ENCODE measurements around the gene CFTR.
"Not testable (repeated sequence)": the region's sequence is repeated elsewhere in the genome, so short reads cannot be mapped to it uniquely, and the experiment has no call there.

Gene CFTR

GRCh38 chr7:117502331-117502730 lies 22.5 kb downstream of the CFTR start:
- DNase-seq (ENCODE audit: low read depth) = no peak

DNA sequence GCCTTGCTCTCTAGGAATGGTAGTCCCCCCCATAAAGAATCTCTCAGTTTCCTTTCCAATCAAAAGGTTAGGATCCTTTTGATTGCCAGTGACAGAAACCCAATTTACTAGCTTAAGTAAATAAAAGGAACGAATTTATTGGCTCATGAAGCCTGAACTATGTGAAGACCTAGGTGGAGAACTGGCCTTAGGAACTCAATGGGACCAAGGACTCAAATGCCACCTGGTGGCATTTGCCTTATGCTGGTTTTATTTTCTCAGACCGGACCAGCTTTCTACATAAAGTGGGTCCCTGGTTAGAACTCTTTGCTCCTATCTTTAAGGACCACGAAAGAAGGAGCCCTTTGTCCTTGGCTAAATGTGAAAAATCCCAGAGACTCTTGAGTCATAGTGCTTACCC lies 25.4 kb downstream of the CFTR start:
- no peak for DNase-seq (ENCODE audit: low read depth)

DNA sequence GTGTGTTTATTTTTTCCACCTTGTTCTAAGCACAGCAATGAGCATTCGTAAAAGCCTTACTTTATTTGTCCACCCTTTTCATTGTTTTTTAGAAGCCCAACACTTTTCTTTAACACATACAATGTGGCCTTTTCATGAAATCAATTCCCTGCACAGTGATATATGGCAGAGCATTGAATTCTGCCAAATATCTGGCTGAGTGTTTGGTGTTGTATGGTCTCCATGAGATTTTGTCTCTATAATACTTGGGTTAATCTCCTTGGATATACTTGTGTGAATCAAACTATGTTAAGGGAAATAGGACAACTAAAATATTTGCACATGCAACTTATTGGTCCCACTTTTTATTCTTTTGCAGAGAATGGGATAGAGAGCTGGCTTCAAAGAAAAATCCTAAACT lies 28.9 kb downstream of the CFTR start:
- DNase-seq (ENCODE audit: low read depth) = no peak

DNA sequence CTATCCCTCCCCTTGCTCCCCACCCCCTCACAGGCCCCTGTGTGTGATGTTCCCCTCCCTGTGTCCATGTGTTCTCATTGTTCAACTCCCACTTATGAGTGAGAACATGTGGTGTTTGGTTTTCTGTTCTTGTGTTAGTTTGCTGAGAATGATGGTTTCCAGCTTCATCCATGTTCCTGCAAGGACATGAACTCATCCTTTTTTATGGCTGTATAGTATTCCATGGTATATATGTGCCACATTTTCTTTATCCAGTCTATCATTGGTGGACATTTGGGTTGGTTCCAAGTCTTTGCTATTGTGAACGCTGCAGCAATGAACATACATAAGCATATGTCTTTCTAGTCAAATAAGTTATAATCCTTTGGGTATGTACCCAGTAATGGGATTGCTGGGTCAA lies 37.4 kb downstream of the CFTR start:
- DNase-seq (ENCODE audit: low read depth) = not testable (repeated sequence)

DNA sequence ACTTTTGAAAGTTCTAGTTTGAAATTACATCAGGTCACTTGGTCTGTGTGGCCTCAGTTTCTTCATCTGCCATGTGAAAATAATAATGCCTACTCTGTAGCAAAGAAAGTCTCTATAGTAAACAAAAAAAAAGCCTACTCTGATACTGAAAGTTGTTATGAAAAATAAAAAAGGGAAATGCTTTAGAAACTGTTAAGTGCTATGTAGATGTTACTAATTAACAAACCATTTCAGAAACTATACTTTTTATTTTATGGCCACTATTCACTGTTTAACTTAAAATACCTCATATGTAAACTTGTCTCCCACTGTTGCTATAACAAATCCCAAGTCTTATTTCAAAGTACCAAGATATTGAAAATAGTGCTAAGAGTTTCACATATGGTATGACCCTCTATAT lies 50.6 kb downstream of the CFTR start:
- no peak for DNase-seq (ENCODE audit: low read depth)

GRCh38 chr7:117531595-117532244 lies 51.9 kb downstream of the CFTR start:
- DNase-seq (ENCODE audit: low read depth) = no peak

DNA sequence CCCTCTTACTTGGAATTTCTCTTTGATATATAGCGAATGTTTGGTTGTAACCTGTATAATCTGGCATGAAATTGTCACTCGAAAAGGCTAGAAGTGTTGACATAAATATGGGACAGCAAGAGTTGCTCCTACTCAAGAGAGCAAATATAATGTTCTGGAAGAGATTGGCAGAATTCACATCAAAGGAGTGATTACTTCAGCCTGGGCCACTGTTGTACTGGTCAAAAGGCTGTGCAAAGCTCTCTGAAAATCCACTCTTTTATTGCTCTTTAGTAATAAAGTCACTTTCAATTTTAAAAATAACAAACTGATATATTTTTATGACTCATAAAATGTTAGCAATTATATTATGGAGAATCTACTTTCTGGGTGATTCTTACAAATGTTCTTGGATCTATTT lies 58.2 kb downstream of the CFTR start:
- no peak for DNase-seq (ENCODE audit: low read depth)

DNA sequence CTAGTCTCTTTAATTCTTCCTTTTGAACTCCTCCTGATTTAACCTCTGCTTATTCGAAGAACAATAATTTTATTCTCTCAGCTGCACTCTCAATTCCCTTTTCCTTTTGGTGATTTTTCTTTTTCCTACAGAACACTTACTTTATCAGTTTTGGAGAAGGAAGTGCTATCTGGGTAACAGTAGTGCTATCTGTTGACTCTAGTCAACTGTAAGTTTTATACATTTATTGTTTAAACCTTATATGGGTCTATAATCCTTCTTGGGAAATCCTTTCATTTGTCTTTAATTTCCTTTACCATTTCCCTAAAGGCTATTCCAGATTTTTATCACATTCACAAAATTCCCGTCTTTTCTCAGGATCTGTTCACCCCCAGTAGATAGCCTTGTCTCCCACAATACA lies 64.2 kb downstream of the CFTR start:
- no peak for DNase-seq (ENCODE audit: low read depth)

- no peak for DNase-seq (ENCODE audit: low read depth)
Observed at GRCh38 chr7:117548035-117548434, 68.2 kb downstream of the CFTR start.

GRCh38 chr7:117550625-117551024 lies 70.8 kb downstream of the CFTR start:
- no peak for DNase-seq (ENCODE audit: low read depth)

DNA sequence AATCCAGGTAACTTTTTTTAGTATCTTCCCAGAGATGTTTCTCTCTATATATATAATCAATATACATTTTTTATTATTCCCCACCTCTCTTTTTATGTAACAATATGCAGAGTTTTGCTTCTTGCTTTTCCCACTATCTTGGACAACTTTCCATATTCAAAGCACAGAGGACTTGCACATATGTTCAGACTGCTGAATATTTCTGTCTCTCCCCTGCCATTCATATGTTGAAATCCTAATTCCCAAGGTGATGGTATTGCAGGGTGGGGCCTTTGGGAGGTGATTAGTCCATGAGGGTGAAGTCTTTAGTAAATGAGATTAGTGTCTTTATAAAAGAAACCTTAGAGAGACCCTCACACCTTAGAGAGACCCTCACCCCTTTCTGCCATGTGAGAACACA lies 72.8 kb downstream of the CFTR start:
- no peak for DNase-seq (ENCODE audit: low read depth)

DNA sequence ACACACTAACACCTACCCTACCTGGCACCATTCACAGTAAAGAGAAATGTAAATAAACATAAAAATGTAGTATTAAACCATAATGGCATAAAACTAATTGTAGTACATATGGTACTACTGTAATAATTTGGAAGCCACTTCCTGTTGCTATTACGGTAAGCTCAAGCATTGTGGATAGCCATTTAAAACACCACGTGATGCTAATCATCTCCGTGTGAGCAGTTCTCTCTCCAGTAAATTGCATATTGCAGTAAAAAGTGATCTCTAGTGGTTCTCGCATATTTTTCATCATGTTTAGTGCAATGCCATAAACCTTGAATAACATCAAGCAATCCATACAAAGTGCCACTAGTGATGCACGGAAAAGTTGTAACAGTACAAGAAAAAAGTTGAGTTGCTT lies 75.4 kb downstream of the CFTR start:
- DNase-seq (ENCODE audit: low read depth) = no peak

GRCh38 chr7:117559391-117559790 lies 79.6 kb downstream of the CFTR start:
- DNase-seq (ENCODE audit: low read depth) = no peak

DNA sequence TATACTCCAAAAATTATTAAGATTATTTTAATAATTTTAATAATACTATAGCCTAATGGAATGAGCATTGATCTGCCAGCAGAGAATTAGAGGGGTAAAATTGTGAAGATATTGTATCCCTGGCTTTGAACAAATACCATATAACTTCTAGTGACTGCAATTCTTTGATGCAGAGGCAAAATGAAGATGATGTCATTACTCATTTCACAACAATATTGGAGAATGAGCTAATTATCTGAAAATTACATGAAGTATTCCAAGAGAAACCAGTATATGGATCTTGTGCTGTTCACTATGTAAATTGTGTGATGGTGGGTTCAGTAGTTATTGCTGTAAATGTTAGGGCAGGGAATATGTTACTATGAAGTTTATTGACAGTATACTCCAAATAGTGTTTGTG lies 80.2 kb downstream of the CFTR start:
- DNase-seq (ENCODE audit: low read depth) = no peak

DNA sequence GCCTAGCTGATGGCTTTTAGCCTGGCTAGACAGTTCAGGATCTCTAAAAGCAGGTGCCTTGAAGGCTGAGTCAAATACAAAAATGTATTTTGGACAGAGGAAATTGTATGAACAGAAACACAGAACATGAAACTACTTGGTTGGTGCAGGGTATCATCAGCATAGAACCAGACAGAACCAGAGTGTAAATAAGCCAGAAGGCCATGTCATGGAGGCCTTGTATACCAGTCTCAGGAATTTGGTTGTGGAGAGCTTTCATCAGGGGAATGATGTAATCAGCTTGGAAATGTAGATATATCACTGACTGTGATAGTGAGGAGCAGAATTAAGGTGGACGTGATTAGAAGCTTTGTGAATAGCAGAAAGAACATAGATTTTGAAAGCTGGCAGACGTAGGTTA lies 82.9 kb downstream of the CFTR start:
- no peak for DNase-seq (ENCODE audit: low read depth)

DNA sequence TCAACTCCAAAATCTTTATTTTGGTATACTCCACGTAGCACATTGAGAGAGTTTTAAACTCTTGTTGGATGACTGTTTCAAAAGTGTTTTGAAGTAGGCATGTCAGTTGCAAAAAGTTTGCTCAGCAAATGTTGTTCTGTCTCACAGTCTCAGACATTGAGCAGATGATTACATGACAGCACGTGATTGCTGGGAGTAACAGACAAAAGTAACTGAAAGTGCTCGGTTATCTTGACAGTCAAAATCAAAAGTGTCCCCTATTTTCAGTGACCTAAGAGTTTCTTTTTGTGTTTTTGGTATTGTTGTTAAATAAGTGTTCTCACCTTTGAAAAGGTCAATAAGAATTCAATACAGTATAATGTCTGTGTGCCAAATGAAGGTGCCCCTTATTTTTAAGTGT lies 84.3 kb downstream of the CFTR start:
- DNase-seq (ENCODE audit: low read depth) = no peak

GRCh38 chr7:117564627-117565026 lies 84.8 kb downstream of the CFTR start:
- DNase-seq (ENCODE audit: low read depth) = no peak

GRCh38 chr7:117565226-117565625 lies 85.4 kb downstream of the CFTR start:
- DNase-seq (ENCODE audit: low read depth) = no peak

DNA sequence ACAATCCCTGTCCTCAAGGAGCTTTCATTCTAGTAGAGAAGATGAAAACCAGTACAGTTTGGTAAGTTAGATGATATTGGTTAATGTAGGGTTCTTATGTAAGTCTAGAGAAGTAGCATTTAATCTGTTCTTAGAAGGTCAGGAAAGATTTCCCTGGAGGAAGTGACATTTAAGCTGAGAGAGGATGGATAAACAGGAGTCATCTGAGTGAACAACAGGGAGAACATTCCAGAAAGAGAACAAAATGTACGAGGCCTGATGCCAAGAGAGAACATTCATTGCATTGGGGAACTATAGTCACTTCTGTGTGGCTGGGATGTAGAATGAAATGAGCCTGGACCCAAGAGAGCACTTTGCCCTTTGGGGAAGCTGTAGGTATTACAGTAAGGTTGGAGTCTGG lies 88.0 kb downstream of the CFTR start:
- DNase-seq (ENCODE audit: low read depth) = no peak

DNA sequence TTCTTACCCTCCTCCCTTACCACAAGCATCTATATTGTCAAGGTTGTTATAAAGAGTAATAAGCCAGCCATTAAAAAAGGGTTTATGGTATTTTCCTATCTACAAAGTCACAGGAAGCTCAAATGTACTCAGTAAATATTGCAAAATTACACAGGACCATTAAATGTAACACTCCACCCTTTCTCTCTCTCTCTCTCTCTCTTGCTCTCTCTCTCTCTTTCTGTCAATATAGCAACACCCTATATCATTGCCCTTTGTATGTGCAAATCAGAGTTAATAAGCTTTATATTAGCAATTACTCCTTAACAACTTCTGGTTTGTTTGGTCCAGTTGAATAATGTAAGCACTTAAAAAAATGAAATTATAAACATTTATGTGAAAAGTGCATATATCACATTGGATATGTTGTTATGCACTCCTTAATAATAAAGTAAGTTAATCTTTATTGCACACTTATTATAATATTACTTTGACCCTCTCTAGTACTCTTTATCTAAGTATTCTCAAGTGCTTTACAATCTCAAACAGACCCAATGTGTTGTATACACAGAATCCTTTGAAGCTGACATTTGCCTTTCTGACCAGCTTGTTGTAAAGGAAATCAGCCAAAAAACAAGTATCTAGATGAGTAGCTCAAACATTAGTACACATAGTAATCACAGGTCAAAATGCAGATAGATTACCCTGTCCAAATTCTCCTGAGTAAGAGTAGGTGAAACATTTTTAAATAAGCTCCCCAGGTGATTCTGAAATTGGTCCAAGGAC lies 93.2 kb downstream of the CFTR start:
- DNase-seq (ENCODE audit: low read depth) = no peak

- no peak for DNase-seq (ENCODE audit: low read depth)
Observed at GRCh38 chr7:117581424-117581823, 101.6 kb downstream of the CFTR start.

- no peak for DNase-seq (ENCODE audit: low read depth)
Observed at GRCh38 chr7:117582219-117582704, 102.4 kb downstream of the CFTR start.

GRCh38 chr7:117587931-117588330 lies 108.1 kb downstream of the CFTR start:
- no peak for DNase-seq (ENCODE audit: low read depth)

GRCh38 chr7:117588352-117588794 lies 108.5 kb downstream of the CFTR start:
- no peak for DNase-seq (ENCODE audit: low read depth)
